HG02588 (cell line): ENCODE measurements around the gene C16orf54.
A peak's percentile ranks its signal among the peaks of the same experiment; 100 is the strongest.
"Not testable (repeated sequence)": the region's sequence is repeated elsewhere in the genome, so short reads cannot be mapped to it uniquely, and the experiment has no call there.

Experiments
- ATAC-seq: cut with Tn5 transposase; IDR thresholded peaks from one replicate; pipeline ENCODE4 v1.9.1; 2021; ENCODE audit warnings: mild to moderate bottlenecking, moderate library complexity; ENCODE audit not compliant: unreplicated experiment

Gene C16orf54

GRCh38 chr16:29743475-29743826, 2.3 kb downstream of the C16orf54 start:
- no peak for ATAC-seq

GRCh38 chr16:29742683-29743275, 3.0 kb downstream of the C16orf54 start:
- ATAC-seq, result no peak

- ATAC-seq, result not testable (repeated sequence)
Measured at GRCh38 chr16:29740630-29741015, 5.2 kb downstream of the C16orf54 start.

GRCh38 chr16:29739927-29740629, 5.7 kb downstream of the C16orf54 start:
- not testable (repeated sequence) for ATAC-seq

- no peak for ATAC-seq
Measured at GRCh38 chr16:29738514-29738913, 7.3 kb downstream of the C16orf54 start.

GRCh38 chr16:29737713-29738112, 8.1 kb downstream of the C16orf54 start:
- ATAC-seq, result no peak

GRCh38 chr16:29736764-29737163, 9.0 kb downstream of the C16orf54 start:
- no peak for ATAC-seq

GRCh38 chr16:29736112-29736511, 9.7 kb downstream of the C16orf54 start:
- ATAC-seq, result no peak

- no peak for ATAC-seq
Measured at GRCh38 chr16:29734786-29735185, 11.0 kb downstream of the C16orf54 start.

GRCh38 chr16:29731768-29732601, 13.8 kb downstream of the C16orf54 start:
- peak; percentile 56 for ATAC-seq

GRCh38 chr16:29730649-29731048, 15.1 kb downstream of the C16orf54 start:
- ATAC-seq, result no peak

- no peak for ATAC-seq
Measured at GRCh38 chr16:29729116-29729521, 16.7 kb downstream of the C16orf54 start.

- ATAC-seq, result no peak
Measured at GRCh38 chr16:29727452-29727851, 18.3 kb downstream of the C16orf54 start.

- no peak for ATAC-seq
Measured at GRCh38 chr16:29726845-29727377, 18.9 kb downstream of the C16orf54 start.

- ATAC-seq, result not testable (repeated sequence)
Measured at GRCh38 chr16:29721167-29721879, 24.5 kb downstream of the C16orf54 start.

GRCh38 chr16:29720703-29721102, 25.1 kb downstream of the C16orf54 start:
- no peak for ATAC-seq

GRCh38 chr16:29719063-29719462, 26.7 kb downstream of the C16orf54 start:
- no peak for ATAC-seq

- no peak for ATAC-seq
Measured at GRCh38 chr16:29717113-29717512, 28.7 kb downstream of the C16orf54 start.

GRCh38 chr16:29714972-29715371, 30.8 kb downstream of the C16orf54 start:
- ATAC-seq, result no peak

- no peak for ATAC-seq
Measured at GRCh38 chr16:29714396-29714795, 31.4 kb downstream of the C16orf54 start.

- no peak for ATAC-seq
Measured at GRCh38 chr16:29712809-29713208, 33.0 kb downstream of the C16orf54 start.
